Subcutaneous adipose tissue (tissue), 4 donors: Measurements from ENCODE around the gene SIAH3. TPM values are rescaled to one million over a fixed set of nuclear protein-coding genes. Genes with fewer than 3 reads are reported as not detected.

ENCODE experiments used
- total RNA-seq, 4 donors: library from RNA; depleted of rRNA; stranded (reverse); fragments of >200 nt; gene quantifications; one replicate each; pipeline ENCODE4 v1.1.0, GENCODE V29; 2016
- TF ChIP-seq, protein P1 (sequence below): fragments of 450-650 bp; IDR thresholded peaks from one replicate; pipeline ENCODE4 v1.5.1; 2016; ENCODE audit warnings: low read depth, mild to moderate bottlenecking, control low read depth, antibody characterized with exemption, moderate library complexity

SIAH3 gene
- total RNA-seq, 4 donors from 2014 or later, result not detected

GRCh38 chr13:45820106-45820838, 31.3 kb downstream of the SIAH3 start:
- TF ChIP-seq, protein P1, sequence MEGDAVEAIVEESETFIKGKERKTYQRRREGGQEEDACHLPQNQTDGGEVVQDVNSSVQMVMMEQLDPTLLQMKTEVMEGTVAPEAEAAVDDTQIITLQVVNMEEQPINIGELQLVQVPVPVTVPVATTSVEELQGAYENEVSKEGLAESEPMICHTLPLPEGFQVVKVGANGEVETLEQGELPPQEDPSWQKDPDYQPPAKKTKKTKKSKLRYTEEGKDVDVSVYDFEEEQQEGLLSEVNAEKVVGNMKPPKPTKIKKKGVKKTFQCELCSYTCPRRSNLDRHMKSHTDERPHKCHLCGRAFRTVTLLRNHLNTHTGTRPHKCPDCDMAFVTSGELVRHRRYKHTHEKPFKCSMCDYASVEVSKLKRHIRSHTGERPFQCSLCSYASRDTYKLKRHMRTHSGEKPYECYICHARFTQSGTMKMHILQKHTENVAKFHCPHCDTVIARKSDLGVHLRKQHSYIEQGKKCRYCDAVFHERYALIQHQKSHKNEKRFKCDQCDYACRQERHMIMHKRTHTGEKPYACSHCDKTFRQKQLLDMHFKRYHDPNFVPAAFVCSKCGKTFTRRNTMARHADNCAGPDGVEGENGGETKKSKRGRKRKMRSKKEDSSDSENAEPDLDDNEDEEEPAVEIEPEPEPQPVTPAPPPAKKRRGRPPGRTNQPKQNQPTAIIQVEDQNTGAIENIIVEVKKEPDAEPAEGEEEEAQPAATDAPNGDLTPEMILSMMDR, result no peak

GRCh38 chr13:45817833-45818232, 33.7 kb downstream of the SIAH3 start:
- TF ChIP-seq, protein P1, result no peak

- TF ChIP-seq, protein P1, result no peak
These were observed 35.1 kb downstream of the SIAH3 start for GRCh38 chr13:45816427-45816826.

DNA sequence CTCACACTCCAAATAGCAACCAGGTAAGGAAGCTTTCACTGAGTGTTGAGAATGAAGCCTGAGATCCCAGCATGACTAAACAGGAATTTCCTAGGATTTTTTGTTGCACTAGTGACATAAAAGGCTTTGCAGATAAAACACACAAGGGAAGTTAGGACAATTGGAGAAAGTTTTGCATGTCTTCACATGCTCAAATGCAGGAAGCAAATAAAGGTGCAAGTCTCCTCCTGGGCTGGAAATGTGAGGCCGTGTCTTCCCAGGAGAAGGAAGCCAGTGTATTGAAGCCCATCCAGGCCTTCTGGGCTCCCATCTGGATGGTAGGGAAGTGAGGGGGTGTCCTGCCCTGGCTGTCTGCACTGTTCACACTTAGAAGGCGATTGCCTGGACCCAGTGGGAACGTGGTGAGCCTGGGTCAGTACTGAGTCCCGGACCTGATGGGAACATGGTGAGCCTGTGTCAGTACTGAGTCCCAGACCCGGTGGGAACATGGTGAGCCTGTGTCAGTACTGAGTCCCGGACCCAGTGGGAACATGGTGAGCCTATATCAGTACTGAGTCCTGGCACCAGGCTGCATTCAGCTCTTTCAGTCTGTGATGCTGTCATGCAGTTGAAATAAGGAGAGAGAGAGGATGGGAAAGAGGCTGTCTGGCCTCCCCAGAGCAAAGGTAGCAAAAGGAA, 38.7 kb downstream of the SIAH3 start:
- TF ChIP-seq, protein P1, result no peak

- TF ChIP-seq, protein P1, result no peak
These were observed 39.5 kb downstream of the SIAH3 start for GRCh38 chr13:45811891-45812694.

DNA sequence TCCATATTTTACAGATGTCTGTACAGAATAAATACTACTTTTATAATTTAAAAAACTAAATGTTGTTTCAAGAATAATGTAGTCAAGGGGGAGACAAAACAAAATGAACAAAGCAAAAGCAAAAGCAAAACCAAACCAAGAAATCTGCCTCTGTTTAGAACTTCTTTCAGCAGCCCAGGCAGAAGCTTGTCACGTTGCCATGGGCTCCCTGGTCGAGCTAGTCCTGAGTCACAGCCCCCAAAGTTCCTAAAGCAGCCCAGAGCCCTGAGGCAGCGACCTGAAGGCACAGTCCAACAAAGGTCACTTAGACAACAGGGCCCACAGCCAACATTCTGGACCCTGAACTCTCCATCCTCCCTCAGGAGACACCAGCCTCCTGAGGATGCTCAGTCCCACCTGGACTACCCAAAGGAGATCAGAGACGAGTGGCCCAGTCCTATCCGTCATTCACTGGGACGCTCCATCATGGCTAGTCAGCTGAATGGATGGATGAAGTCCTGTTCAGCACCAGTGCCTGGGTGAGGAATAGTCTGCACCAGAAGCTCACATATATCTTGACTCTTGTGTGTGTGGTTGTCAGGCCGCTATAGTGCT, 41.7 kb downstream of the SIAH3 start:
- TF ChIP-seq, protein P1, result no peak

GRCh38 chr13:45808925-45809324, 42.6 kb downstream of the SIAH3 start:
- TF ChIP-seq, protein P1, result no peak
